Neuronal stem cell (in vitro differentiated cells): ENCODE results near the gene CABP1.

ENCODE experiments used
- DNase-seq: peaks from one replicate; pipeline ENCODE4 v3.0.0-alpha.2; 2013; ENCODE audit warnings: low spot score
- H2AFZ ChIP-seq: one replicate; pipeline ENCODE4 v1.6.1; 2013; ENCODE audit warnings: mild to moderate bottlenecking, low read length, inconsistent platforms
- H2AK5ac ChIP-seq: 2 replicates; pipeline ENCODE4 v1.6.1; 2013; ENCODE audit warnings: low read depth, mild to moderate bottlenecking, inconsistent platforms, low read length, moderate library complexity, mixed read lengths
- H2BK120ac ChIP-seq: 2 replicates; pipeline ENCODE4 v1.6.1; 2013; ENCODE audit warnings: low read depth, mild to moderate bottlenecking, inconsistent platforms, low read length, moderate library complexity, mixed read lengths
- H2BK12ac ChIP-seq: one replicate; pipeline ENCODE4 v1.6.1; 2013; ENCODE audit warnings: low read length, inconsistent platforms
- H2BK15ac ChIP-seq: 2 replicates; pipeline ENCODE4 v1.6.1; 2013; ENCODE audit warnings: mild to moderate bottlenecking, low read length, inconsistent platforms, mixed read lengths
- H2BK5ac ChIP-seq: one replicate; pipeline ENCODE4 v1.6.1; 2013; ENCODE audit warnings: inconsistent platforms, mild to moderate bottlenecking, low read length, moderate library complexity
- H3K14ac ChIP-seq: one replicate; pipeline ENCODE4 v1.6.1; 2013; ENCODE audit warnings: low read length, inconsistent platforms
- H3K18ac ChIP-seq: 2 replicates; pipeline ENCODE4 v1.6.1; 2013; ENCODE audit warnings: low read length, inconsistent platforms
- H3K23ac ChIP-seq: 2 replicates; pipeline ENCODE4 v1.6.1; 2013; ENCODE audit warnings: low read depth, mild to moderate bottlenecking, mixed read lengths, low read length, inconsistent platforms; ENCODE audit not compliant: poor library complexity
- H3K27ac ChIP-seq: replicated peaks from 3 replicates; pipeline ENCODE4 v1.5.1; 2013; ENCODE audit warnings: low read length, inconsistent platforms
- H3K27me3 ChIP-seq, 3 experiments: 2 replicates each; pipeline ENCODE4 v1.6.1; 2013; ENCODE audit warnings: low read length in 3 of 3, mild to moderate bottlenecking in 2 of 3, inconsistent platforms in 1 of 3, low read depth in 1 of 3, mixed read lengths in 1 of 3, moderate library complexity in 1 of 3; ENCODE audit not compliant: control insufficient read depth in 3 of 3, insufficient read depth in 3 of 3
- H3K36me3 ChIP-seq, 2 donors: replicated peaks in 1 of 2; 2 replicates each; pipeline ENCODE4 v1.6.1; 2013; ENCODE audit warnings: low read length in 2 of 2; ENCODE audit not compliant: control insufficient read depth in 2 of 2, insufficient read depth in 2 of 2
- H3K4ac ChIP-seq: 2 replicates; pipeline ENCODE4 v1.6.1; 2013; ENCODE audit warnings: inconsistent platforms, mild to moderate bottlenecking, low read length, moderate library complexity
- H3K4me1 ChIP-seq, 2 donors: 1 replicate in 1 of 2; 2 replicates in 1 of 2; pipeline ENCODE4 v1.6.1; 2013; ENCODE audit warnings: low read length in 2 of 2, low read depth in 1 of 2; ENCODE audit not compliant: control insufficient read depth in 2 of 2, insufficient read depth in 1 of 2
- H3K4me2 ChIP-seq: one replicate; pipeline ENCODE4 v1.6.1; 2013; ENCODE audit warnings: mild to moderate bottlenecking, low read length, inconsistent platforms; ENCODE audit not compliant: insufficient read depth, poor library complexity, severe bottlenecking
- H3K4me3 ChIP-seq, 2 donors: 2 replicates each; pipeline ENCODE4 v1.5.1; 2013; ENCODE audit warnings: low read length in 2 of 2, mild to moderate bottlenecking in 2 of 2, inconsistent platforms in 1 of 2, moderate library complexity in 1 of 2
- H3K79me1 ChIP-seq: one replicate; pipeline ENCODE4 v1.6.1; 2013; ENCODE audit warnings: low read depth, mild to moderate bottlenecking, inconsistent platforms, low read length, moderate library complexity
- H3K9ac ChIP-seq: one replicate; pipeline ENCODE4 v1.6.1; 2013; ENCODE audit warnings: mild to moderate bottlenecking, low read depth, low read length, inconsistent platforms; ENCODE audit not compliant: poor library complexity
- H3K9me3 ChIP-seq, 2 donors: replicated peaks in 1 of 2; 2 replicates each; pipeline versions ENCODE3 to v1.6.1; 2013; ENCODE audit warnings: low read length in 2 of 2, mild to moderate bottlenecking in 2 of 2, inconsistent platforms in 1 of 2, low read depth in 1 of 2, mixed read lengths in 1 of 2, moderate library complexity in 1 of 2; ENCODE audit not compliant: control insufficient read depth in 2 of 2, insufficient read depth in 1 of 2
- H4K8ac ChIP-seq: one replicate; pipeline ENCODE4 v1.6.1; 2013; ENCODE audit warnings: low read depth, mild to moderate bottlenecking, inconsistent platforms, low read length, moderate library complexity
- H4K91ac ChIP-seq: one replicate; pipeline ENCODE4 v1.6.1; 2013; ENCODE audit warnings: low read length, low read depth, mild to moderate bottlenecking, inconsistent platforms; ENCODE audit not compliant: poor library complexity
- WGBS, 2 donors: extraction: QIAGEN DNeasy Blood & Tissue Kit; methylation state at CpG; one replicate each; pipeline ENCODE4 v1.1.7; 2013; ENCODE audit warnings: missing lambda C conversion rate in 2 of 2, mixed read lengths in 1 of 2; ENCODE audit not compliant: insufficient read length in 2 of 2, insufficient replicate concordance in 1 of 2; ENCODE audit errors: extremely low coverage in 2 of 2; 5-methylcytosine and 5-hydroxymethylcytosine counted together

Gene CABP1

GRCh38 chr12:120651821-120652220 lies 11.4 kb downstream of the CABP1 start:
- no peak overlapping the region for H3K4ac ChIP-seq
- peaks cover 0 to 20% (median 0%) of the 10 kb centered on the region in 3 experiments for H3K27me3 ChIP-seq

GRCh38 chr12:120652656-120653435 lies 12.4 kb downstream of the CABP1 start:
- H3K79me1 ChIP-seq = no peaks in the 10 kb centered on the region
- H2BK12ac ChIP-seq = no peak overlapping the region
- no peak overlapping the region for H3K23ac ChIP-seq
- H3K27ac ChIP-seq = no peak overlapping the region
- H3K14ac ChIP-seq = no peak overlapping the region
- H4K91ac ChIP-seq = no peak overlapping the region
- H2AFZ ChIP-seq = no peak overlapping the region
- no peak overlapping the region for H3K4me2 ChIP-seq
- H2BK5ac ChIP-seq = no peak overlapping the region
- no peak overlapping the region for H2BK15ac ChIP-seq
- H3K4me1 ChIP-seq = peaks cover 14 to 18% of the 10 kb centered on the region in 2 donors
- H3K9ac ChIP-seq = no peak overlapping the region
- no peak overlapping the region for H2AK5ac ChIP-seq
- no peak overlapping the region for H2BK120ac ChIP-seq
- no peaks in the 10 kb centered on the region for H3K36me3 ChIP-seq
- H3K4ac ChIP-seq = no peak overlapping the region
- no peak overlapping the region for H3K4me3 ChIP-seq
- no peak for DNase-seq
- no CpG with 5 or more reads among the region's 10 CpGs for WGBS, 2 donors
- H3K9me3 ChIP-seq = no peaks in the 10 kb centered on the region
- H3K27me3 ChIP-seq = peaks cover 0 to 20% (median 0%) of the 10 kb centered on the region in 3 experiments
- no peak overlapping the region for H4K8ac ChIP-seq
- H3K18ac ChIP-seq = no peak overlapping the region

More at GRCh38 chr12:120651821-120652220, 11.4 kb downstream of the CABP1 start:
- Histone ChIP-seq H2BK15ac (no peak overlapping the region), H2BK12ac (no peak overlapping the region), H3K4me2 (no peak overlapping the region), H3K18ac (no peak overlapping the region), H3K4me3 (no peak overlapping the region), H3K27ac (no peak overlapping the region), H3K4me1 (peaks cover 14 to 18% of the 10 kb centered on the region in 2 donors), H3K36me3 (no peaks in the 10 kb centered on the region), H3K9me3 (no peaks in the 10 kb centered on the region), H4K91ac (no peak overlapping the region), H2BK120ac (no peak overlapping the region), H4K8ac (no peak overlapping the region), H2AK5ac (no peak overlapping the region), H3K9ac (no peak overlapping the region), H2AFZ (no peak overlapping the region), H3K14ac (no peak overlapping the region), H3K79me1 (no peaks in the 10 kb centered on the region), H2BK5ac (no peak overlapping the region), H3K23ac (no peak overlapping the region)
- no peak for DNase-seq
- WGBS, 2 donors = no CpG with 5 or more reads among the region's 5 CpGs

- Histone ChIP-seq H3K4ac (no peak overlapping the region), H3K27me3 (peaks cover 0 to 20% (median 0%) of the 10 kb centered on the region in 3 experiments), H4K8ac (no peak overlapping the region), H2BK5ac (no peak overlapping the region), H2AK5ac (no peak overlapping the region), H3K14ac (no peak overlapping the region), H3K4me3 (no peak overlapping the region), H3K9me3 (no peaks in the 10 kb centered on the region), H2BK120ac (no peak overlapping the region), H2BK15ac (peak overlapping the region; percentile 38), H3K27ac (no peak overlapping the region), H2AFZ (no peak overlapping the region), H3K36me3 (no peaks in the 10 kb centered on the region), H3K4me1 (peaks cover 14 to 18% of the 10 kb centered on the region in 2 donors), H3K18ac (no peak overlapping the region), H3K79me1 (no peaks in the 10 kb centered on the region), H2BK12ac (no peak overlapping the region), H3K9ac (no peak overlapping the region), H3K23ac (no peak overlapping the region), H3K4me2 (no peak overlapping the region), H4K91ac (no peak overlapping the region)
- DNase-seq = no peak
- WGBS, 2 donors = no CpG with 5 or more reads among the region's 11 CpGs
Observed at GRCh38 chr12:120653611-120654010, 13.2 kb downstream of the CABP1 start.

GRCh38 chr12:120654656-120655055 lies 14.2 kb downstream of the CABP1 start:
- no peak overlapping the region for H2BK5ac ChIP-seq
- peaks cover 0 to 20% (median 0%) of the 10 kb centered on the region in 3 experiments for H3K27me3 ChIP-seq
- WGBS, 2 donors = no CpG with 5 or more reads among the region's 10 CpGs

More at GRCh38 chr12:120654656-120655055, 14.2 kb downstream of the CABP1 start:
- no peak for DNase-seq
- Histone ChIP-seq H3K23ac (no peak overlapping the region), H3K9ac (no peak overlapping the region), H3K18ac (peak overlapping the region; percentile 21), H3K4me2 (no peak overlapping the region), H2BK120ac (peak overlapping the region; percentile 21), H3K4me3 (no peak overlapping the region), H2AFZ (peak overlapping the region; percentile 47), H3K4ac (no peak overlapping the region), H3K36me3 (no peaks in the 10 kb centered on the region), H4K91ac (no peak overlapping the region), H2AK5ac (no peak overlapping the region), H3K27ac (no peak overlapping the region), H2BK12ac (no peak overlapping the region), H3K4me1 (peaks cover 11 to 17% of the 10 kb centered on the region in 2 donors), H4K8ac (no peak overlapping the region), H3K14ac (no peak overlapping the region), H2BK15ac (no peak overlapping the region), H3K9me3 (no peaks in the 10 kb centered on the region), H3K79me1 (no peaks in the 10 kb centered on the region)
